SH-SY5Y (cell line): ENCODE measurements around the gene IFITM1.

Experiments used
- GATA2 ChIP-seq: IDR thresholded peaks from 2 replicates; pipeline ENCODE4 v1.6.1; 2011; ENCODE audit warnings: mild to moderate bottlenecking, low read depth, low read length
- GATA3 ChIP-seq: IDR thresholded peaks from 2 replicates; pipeline ENCODE4 v1.6.1; 2011; ENCODE audit warnings: low read depth, mild to moderate bottlenecking, low read length, moderate library complexity

- TF ChIP-seq GATA2 (no peak), GATA3 (no peak)
Observed at GRCh38 chr11:306645-307371, 7.0 kb upstream of the IFITM1 start.
